ENCODE data around the gene MYH15.
A peak's percentile ranks its signal among the peaks of the same experiment; 100 is the strongest.
"Not testable (repeated sequence)": the region's sequence is repeated elsewhere in the genome, so short reads cannot be mapped to it uniquely, and the experiment has no call there.

MYH15 gene

GRCh38 chr3:108388136-108389132 is 122.0 kb downstream of the MYH15 start:
- in situ Hi-C loops (cut with HindIII; ENCODE audit: low sequenced_read_pairs), result no loop called here
- TF ChIP-seq, protein P1, sequence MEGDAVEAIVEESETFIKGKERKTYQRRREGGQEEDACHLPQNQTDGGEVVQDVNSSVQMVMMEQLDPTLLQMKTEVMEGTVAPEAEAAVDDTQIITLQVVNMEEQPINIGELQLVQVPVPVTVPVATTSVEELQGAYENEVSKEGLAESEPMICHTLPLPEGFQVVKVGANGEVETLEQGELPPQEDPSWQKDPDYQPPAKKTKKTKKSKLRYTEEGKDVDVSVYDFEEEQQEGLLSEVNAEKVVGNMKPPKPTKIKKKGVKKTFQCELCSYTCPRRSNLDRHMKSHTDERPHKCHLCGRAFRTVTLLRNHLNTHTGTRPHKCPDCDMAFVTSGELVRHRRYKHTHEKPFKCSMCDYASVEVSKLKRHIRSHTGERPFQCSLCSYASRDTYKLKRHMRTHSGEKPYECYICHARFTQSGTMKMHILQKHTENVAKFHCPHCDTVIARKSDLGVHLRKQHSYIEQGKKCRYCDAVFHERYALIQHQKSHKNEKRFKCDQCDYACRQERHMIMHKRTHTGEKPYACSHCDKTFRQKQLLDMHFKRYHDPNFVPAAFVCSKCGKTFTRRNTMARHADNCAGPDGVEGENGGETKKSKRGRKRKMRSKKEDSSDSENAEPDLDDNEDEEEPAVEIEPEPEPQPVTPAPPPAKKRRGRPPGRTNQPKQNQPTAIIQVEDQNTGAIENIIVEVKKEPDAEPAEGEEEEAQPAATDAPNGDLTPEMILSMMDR (IDR thresholded peaks at IDR 0.05; ENCODE audit: low read depth, low read length, missing control alignments), result no peak
- no peak overlapping the region for H3K4me3 ChIP-seq (ENCODE audit: low read depth, low read length)
- peak; percentile 63 for DNase-seq (ENCODE audit: low read depth)

- no peak overlapping the region for H3K4me3 ChIP-seq (ENCODE audit: low read depth, low read length)
- TF ChIP-seq, protein P1 (IDR thresholded peaks at IDR 0.05; ENCODE audit: low read depth, low read length, missing control alignments), result no peak
- no peak for DNase-seq (ENCODE audit: low read depth)
- in situ Hi-C loops (cut with HindIII; ENCODE audit: low sequenced_read_pairs), result no loop called here
These were observed 123.3 kb downstream of the MYH15 start for GRCh38 chr3:108387063-108387462.

GRCh38 chr3:108383306-108383705 is 127.1 kb downstream of the MYH15 start:
- DNase-seq (ENCODE audit: low read depth), result no peak
- no peak overlapping the region for H3K4me3 ChIP-seq (ENCODE audit: low read depth, low read length)
- TF ChIP-seq, protein P1 (IDR thresholded peaks at IDR 0.05; ENCODE audit: low read depth, low read length, missing control alignments), result no peak
- in situ Hi-C loops (cut with HindIII; ENCODE audit: low sequenced_read_pairs), result no loop called here

DNA sequence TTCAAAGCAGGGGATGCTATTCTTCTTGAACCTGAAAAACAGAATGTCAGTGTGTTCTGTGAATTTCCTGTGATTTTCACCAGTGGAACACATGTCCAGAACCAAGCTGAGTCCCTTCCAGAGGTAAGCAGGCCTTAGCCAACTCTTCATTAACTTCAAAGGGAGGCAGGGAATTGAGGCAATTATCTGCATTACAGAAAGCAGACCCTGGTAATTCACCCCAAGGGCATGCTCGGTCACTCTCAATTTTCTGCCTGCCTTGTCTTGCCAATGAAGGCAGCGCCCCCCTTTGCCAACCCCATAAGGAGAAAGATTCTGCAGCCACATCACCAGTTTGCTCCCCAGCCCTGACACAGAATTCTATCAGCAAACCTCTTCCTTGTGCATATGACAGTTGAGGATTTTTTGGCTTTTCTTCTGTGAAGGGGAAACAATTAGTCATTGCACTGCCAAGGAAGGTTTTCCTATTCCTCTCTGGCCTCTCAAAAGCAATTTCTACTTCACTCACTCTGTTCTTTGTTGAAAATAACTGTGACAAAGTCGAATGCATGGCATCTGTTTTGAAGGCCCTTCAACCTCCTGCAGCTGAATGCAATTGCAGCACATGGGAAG is 128.8 kb downstream of the MYH15 start:
- no peak for DNase-seq (ENCODE audit: low read depth)
- in situ Hi-C loops (cut with HindIII; ENCODE audit: low sequenced_read_pairs), result no loop called here
- no peak overlapping the region for H3K4me3 ChIP-seq (ENCODE audit: low read depth, low read length)
- TF ChIP-seq, protein P1 (IDR thresholded peaks at IDR 0.05; ENCODE audit: low read depth, low read length, missing control alignments), result no peak

- in situ Hi-C loops (cut with HindIII; ENCODE audit: low sequenced_read_pairs), result no loop called here
- no peak for DNase-seq (ENCODE audit: low read depth)
- TF ChIP-seq, protein P1 (IDR thresholded peaks at IDR 0.05; ENCODE audit: low read depth, low read length, missing control alignments), result no peak
- H3K4me3 ChIP-seq (ENCODE audit: low read depth, low read length), result no peak overlapping the region
These were observed 130.1 kb downstream of the MYH15 start for GRCh38 chr3:108380128-108380795.

DNA sequence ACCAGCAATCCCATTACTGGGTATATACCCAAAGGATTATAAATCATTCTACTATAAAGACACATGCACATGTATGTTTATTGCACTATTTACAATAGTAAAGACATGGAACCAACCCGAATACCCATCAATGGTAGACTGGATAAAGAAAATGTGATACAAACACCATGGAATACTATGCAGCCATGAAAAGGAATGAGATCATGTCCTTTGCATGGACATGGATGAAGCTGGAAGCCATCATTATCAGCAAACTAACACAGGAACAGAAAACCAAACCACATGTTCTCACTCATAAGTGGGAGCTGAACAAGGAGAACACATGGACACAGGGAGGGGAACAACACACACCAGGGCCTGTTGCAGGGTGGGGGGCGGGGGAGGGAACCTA is 131.4 kb downstream of the MYH15 start:
- in situ Hi-C loops (cut with HindIII; ENCODE audit: low sequenced_read_pairs); DNase-seq (ENCODE audit: low read depth); H3K4me3 ChIP-seq (ENCODE audit: low read depth, low read length): not testable (repeated sequence)

All from astrocyte of the cerebellum (primary cell).